Mesenchymal stem cell (in vitro differentiated cells and primary cell): ENCODE data around the gene C14orf132.
A peak's percentile ranks its signal among the peaks of the same experiment; 100 is the strongest.

Experiments
- DNase-seq: peaks from one replicate; pipeline ENCODE4 v3.0.0-alpha.2; 2013
- H2AFZ ChIP-seq: one replicate; pipeline ENCODE4 v1.6.1; 2013; ENCODE audit warnings: low read depth, mild to moderate bottlenecking, control low read depth, inconsistent platforms, low read length, moderate library complexity
- H2AK5ac ChIP-seq: 2 replicates; pipeline ENCODE4 v1.6.1; 2013; ENCODE audit warnings: low read length, moderate library complexity, mild to moderate bottlenecking, inconsistent platforms; ENCODE audit not compliant: severe bottlenecking
- H2BK120ac ChIP-seq: one replicate; pipeline ENCODE4 v1.6.1; 2013; ENCODE audit warnings: low read depth, mild to moderate bottlenecking, inconsistent platforms, low read length, moderate library complexity
- H2BK12ac ChIP-seq, 2 experiments: one replicate each; pipeline ENCODE4 v1.6.1; 2013; ENCODE audit warnings: inconsistent platforms in 2 of 2, low read length in 2 of 2, mild to moderate bottlenecking in 2 of 2, moderate library complexity in 2 of 2, control low read depth in 1 of 2
- H2BK15ac ChIP-seq: one replicate; pipeline ENCODE4 v1.6.1; 2013; ENCODE audit warnings: mild to moderate bottlenecking, low read depth, inconsistent platforms; ENCODE audit not compliant: poor library complexity, severe bottlenecking
- H2BK5ac ChIP-seq: 2 replicates; pipeline ENCODE4 v1.6.1; 2013; ENCODE audit warnings: low read depth, mild to moderate bottlenecking, low read length, control low read depth, inconsistent platforms; ENCODE audit not compliant: poor library complexity, severe bottlenecking
- H3K14ac ChIP-seq, 2 experiments: one replicate each; pipeline ENCODE4 v1.6.1; 2013; ENCODE audit warnings: inconsistent platforms in 2 of 2, low read length in 2 of 2, control low read depth in 1 of 2, mild to moderate bottlenecking in 1 of 2, moderate library complexity in 1 of 2
- H3K18ac ChIP-seq, 2 experiments: one replicate each; pipeline ENCODE4 v1.6.1; 2013; ENCODE audit warnings: inconsistent platforms in 2 of 2, low read length in 2 of 2, control low read depth in 1 of 2, low read depth in 1 of 2, mild to moderate bottlenecking in 1 of 2
- H3K23ac ChIP-seq, 2 experiments: one replicate each; pipeline ENCODE4 v1.6.1; 2013; ENCODE audit warnings: inconsistent platforms in 2 of 2, low read length in 2 of 2, mild to moderate bottlenecking in 2 of 2, moderate library complexity in 2 of 2, control low read depth in 1 of 2
- H3K27ac ChIP-seq: 2 replicates; pipeline ENCODE4 v1.5.1; 2013; ENCODE audit warnings: mild to moderate bottlenecking, moderate library complexity, low read length, control low read depth, inconsistent platforms; ENCODE audit not compliant: poor library complexity, severe bottlenecking
- H3K27me3 ChIP-seq, 2 experiments: 2 replicates each; pipeline versions ENCODE4 v1.6.1 to v1.7.0; 2013; ENCODE audit warnings: low read length in 2 of 2, mild to moderate bottlenecking in 2 of 2, moderate library complexity in 2 of 2, control low read depth in 1 of 2, inconsistent platforms in 1 of 2; ENCODE audit not compliant: control insufficient read depth in 1 of 2, insufficient read depth in 1 of 2
- H3K36me3 ChIP-seq, 2 experiments: 2 replicates each; pipeline versions ENCODE4 v1.6.1 to v1.7.0; 2013; ENCODE audit warnings: low read length in 2 of 2, control low read depth in 1 of 2, inconsistent platforms in 1 of 2, low read depth in 1 of 2, mild to moderate bottlenecking in 1 of 2; ENCODE audit not compliant: insufficient read depth in 2 of 2, control insufficient read depth in 1 of 2
- H3K4ac ChIP-seq, 2 experiments: one replicate each; pipeline ENCODE4 v1.6.1; 2013; ENCODE audit warnings: inconsistent platforms in 2 of 2, low read length in 2 of 2, mild to moderate bottlenecking in 2 of 2, moderate library complexity in 2 of 2, control low read depth in 1 of 2, low read depth in 1 of 2
- H3K4me1 ChIP-seq: 2 replicates; pipeline ENCODE4 v1.6.1; 2013; ENCODE audit warnings: low read depth, low read length, control low read depth; ENCODE audit not compliant: control insufficient read depth, insufficient read depth
- H3K4me2 ChIP-seq: 2 replicates; pipeline ENCODE4 v1.6.1; 2013; ENCODE audit warnings: low read length, mild to moderate bottlenecking, inconsistent platforms; ENCODE audit not compliant: poor library complexity, severe bottlenecking
- H3K4me3 ChIP-seq, 2 experiments: 2 replicates each; pipeline versions ENCODE4 v1.5.1 to v1.7.0; 2013; ENCODE audit warnings: low read length in 2 of 2, mild to moderate bottlenecking in 2 of 2, control low read depth in 1 of 2, low read depth in 1 of 2; ENCODE audit not compliant: insufficient read depth in 1 of 2
- H3K79me1 ChIP-seq: replicated peaks from 2 replicates; pipeline ENCODE4 v1.6.1; 2013; ENCODE audit warnings: mild to moderate bottlenecking, control low read depth, low read length, inconsistent platforms; ENCODE audit not compliant: poor library complexity, severe bottlenecking
- H3K9ac ChIP-seq: 2 replicates; pipeline ENCODE4 v1.7.0; 2013; ENCODE audit warnings: mild to moderate bottlenecking, low read length, moderate library complexity
- H3K9me3 ChIP-seq: 2 replicates; pipeline ENCODE4 v1.7.0; 2013; ENCODE audit warnings: mild to moderate bottlenecking, low read length; ENCODE audit not compliant: control insufficient read depth
- H4K8ac ChIP-seq: one replicate; pipeline ENCODE4 v1.6.1; 2013; ENCODE audit warnings: inconsistent platforms, mild to moderate bottlenecking, low read length, moderate library complexity
- H4K91ac ChIP-seq: one replicate; pipeline ENCODE4 v1.6.1; 2013; ENCODE audit warnings: mild to moderate bottlenecking, low read length, inconsistent platforms
- WGBS: methylation state at CpG from one replicate; pipeline ENCODE4 v1.1.7; 2013; ENCODE audit warnings: mixed read lengths; 5-methylcytosine and 5-hydroxymethylcytosine counted together

The C14orf132 gene

GRCh38 chr14:96108061-96108795 is 69.1 kb downstream of the C14orf132 start:
- Histone ChIP-seq H4K91ac (peak overlapping the region; percentile 12), H3K4me2 (no peak overlapping the region), H2BK15ac (no peak overlapping the region), H2BK120ac (peak overlapping the region; percentile 11), H3K4ac (no peak overlapping the region), H3K14ac (no peak overlapping the region), H3K27ac (no peak overlapping the region), H3K9ac (peak overlapping the region; percentile 28), H3K27me3 (no peaks in the 10 kb centered on the region), H3K4me3 (no peak overlapping the region), H2BK5ac (no peak overlapping the region), H3K18ac (peak overlapping the region in 1 of 2 experiments; percentile 35), H3K4me1 (peaks cover 15% of the 10 kb centered on the region), H3K36me3 (no peaks in the 10 kb centered on the region), H3K79me1 (no peaks in the 10 kb centered on the region), H2AK5ac (peak overlapping the region; percentile 17), H4K8ac (no peak overlapping the region), H3K9me3 (peaks cover 3% of the 10 kb centered on the region), H2AFZ (no peak overlapping the region), H2BK12ac (peak overlapping the region in 1 of 2 experiments; percentile 38), H3K23ac (peak overlapping the region in 1 of 2 experiments; percentile 46)
- 93% methylated on average over 3 of the region's 5 CpGs for WGBS
- no peak for DNase-seq

GRCh38 chr14:96108911-96109310 is 69.7 kb downstream of the C14orf132 start:
- no peak overlapping the region for H2AFZ ChIP-seq
- H2BK120ac ChIP-seq = no peak overlapping the region
- H3K14ac ChIP-seq = no peak overlapping the region
- H3K4me3 ChIP-seq = no peak overlapping the region
- H2AK5ac ChIP-seq = peak overlapping the region; percentile 59
- no peak overlapping the region for H4K8ac ChIP-seq
- H3K23ac ChIP-seq = no peak overlapping the region
- H3K27ac ChIP-seq = no peak overlapping the region
- no peak overlapping the region for H2BK15ac ChIP-seq
- H3K27me3 ChIP-seq = no peaks in the 10 kb centered on the region
- 94% methylated on average over 9 of the region's 10 CpGs for WGBS
- no peak overlapping the region for H3K9ac ChIP-seq
- H3K9me3 ChIP-seq = peaks cover 7% of the 10 kb centered on the region
- H4K91ac ChIP-seq = no peak overlapping the region
- H3K18ac ChIP-seq = no peak overlapping the region
- peaks cover 15% of the 10 kb centered on the region for H3K4me1 ChIP-seq
- H2BK5ac ChIP-seq = no peak overlapping the region
- H3K4me2 ChIP-seq = no peak overlapping the region
- H3K4ac ChIP-seq = no peak overlapping the region
- no peak overlapping the region for H2BK12ac ChIP-seq
- H3K36me3 ChIP-seq = no peaks in the 10 kb centered on the region
- H3K79me1 ChIP-seq = no peaks in the 10 kb centered on the region
- no peak for DNase-seq

- H3K27ac ChIP-seq = no peak overlapping the region
- no peaks in the 10 kb centered on the region for H3K36me3 ChIP-seq
- H4K8ac ChIP-seq = no peak overlapping the region
- no peak overlapping the region for H3K4me2 ChIP-seq
- no peak overlapping the region for H2AK5ac ChIP-seq
- no peak overlapping the region for H4K91ac ChIP-seq
- no peak overlapping the region for H2AFZ ChIP-seq
- no peak overlapping the region for H2BK12ac ChIP-seq
- no peak for DNase-seq
- no peak overlapping the region for H3K18ac ChIP-seq
- WGBS = 94% methylated on average over 8 of the region's 8 CpGs
- H3K14ac ChIP-seq = no peak overlapping the region
- H2BK15ac ChIP-seq = no peak overlapping the region
- H3K23ac ChIP-seq = no peak overlapping the region
- H3K4me3 ChIP-seq = no peak overlapping the region
- no peaks in the 10 kb centered on the region for H3K27me3 ChIP-seq
- H2BK5ac ChIP-seq = no peak overlapping the region
- H3K4me1 ChIP-seq = peaks cover 9% of the 10 kb centered on the region
- no peaks in the 10 kb centered on the region for H3K79me1 ChIP-seq
- H3K9ac ChIP-seq = no peak overlapping the region
- peaks cover 15% of the 10 kb centered on the region for H3K9me3 ChIP-seq
- H3K4ac ChIP-seq = no peak overlapping the region
- H2BK120ac ChIP-seq = no peak overlapping the region
Observed at GRCh38 chr14:96109596-96110355, 70.6 kb downstream of the C14orf132 start.

- no peak overlapping the region for H3K27ac ChIP-seq
- no peak overlapping the region for H3K4me3 ChIP-seq
- no peak overlapping the region for H3K18ac ChIP-seq
- H2BK120ac ChIP-seq = no peak overlapping the region
- no peak overlapping the region for H2BK15ac ChIP-seq
- H4K8ac ChIP-seq = no peak overlapping the region
- no peaks in the 10 kb centered on the region for H3K79me1 ChIP-seq
- H3K4me1 ChIP-seq = peaks cover 3% of the 10 kb centered on the region
- H3K27me3 ChIP-seq = no peaks in the 10 kb centered on the region
- H2BK12ac ChIP-seq = no peak overlapping the region
- H2AFZ ChIP-seq = no peak overlapping the region
- no peak for DNase-seq
- no peaks in the 10 kb centered on the region for H3K36me3 ChIP-seq
- no peak overlapping the region for H2BK5ac ChIP-seq
- H3K14ac ChIP-seq = no peak overlapping the region
- H3K9ac ChIP-seq = no peak overlapping the region
- H3K9me3 ChIP-seq = peaks cover 15% of the 10 kb centered on the region
- H2AK5ac ChIP-seq = no peak overlapping the region
- H3K4ac ChIP-seq = no peak overlapping the region
- WGBS = 79% methylated on average over 3 of the region's 3 CpGs
- no peak overlapping the region for H3K4me2 ChIP-seq
- H3K23ac ChIP-seq = no peak overlapping the region
- no peak overlapping the region for H4K91ac ChIP-seq
Observed at GRCh38 chr14:96112032-96112431, 72.9 kb downstream of the C14orf132 start.
